Osteocyte (in vitro differentiated cells): ENCODE results near the gene ZNF607. TPM values are rescaled to one million over a fixed set of nuclear protein-coding genes. Genes with fewer than 3 reads are reported as not detected.

Experiments
- DNase-seq: peaks from one replicate; pipeline ENCODE4 v3.0.0; 2021; ENCODE audit warnings: mixed read lengths; ENCODE audit not compliant: unreplicated experiment; ENCODE audit errors: extremely low spot score
- H3K27ac Mint-ChIP-seq: one replicate; pipeline ENCODE4 v1.8.0; 2021; ENCODE audit warnings: mild to moderate bottlenecking, mixed read lengths; ENCODE audit not compliant: unreplicated experiment
- H3K27me3 Mint-ChIP-seq: one replicate; pipeline ENCODE4 v1.8.0; 2021; ENCODE audit warnings: mixed read lengths; ENCODE audit not compliant: unreplicated experiment
- H3K36me3 Mint-ChIP-seq: one replicate; pipeline ENCODE4 v1.8.0; 2021; ENCODE audit warnings: mixed read lengths; ENCODE audit not compliant: unreplicated experiment
- H3K4me1 Mint-ChIP-seq: one replicate; pipeline ENCODE4 v1.8.0; 2021; ENCODE audit warnings: mixed read lengths; ENCODE audit not compliant: unreplicated experiment
- H3K4me3 Mint-ChIP-seq: one replicate; pipeline ENCODE4 v1.8.0; 2021; ENCODE audit warnings: mild to moderate bottlenecking, moderate library complexity, mixed read lengths; ENCODE audit not compliant: unreplicated experiment
- H3K9me3 Mint-ChIP-seq: one replicate; pipeline ENCODE4 v1.8.0; 2021; ENCODE audit warnings: mixed read lengths; ENCODE audit not compliant: unreplicated experiment
- total RNA-seq: library from RNA; stranded (reverse); gene quantifications from 2 replicates; pipeline ENCODE4 v1.2.1, GENCODE V29; 2021
- TF ChIP-seq, protein P1 (sequence below): fragments of 200-600 bp; sonication (generic); IDR thresholded peaks from 2 replicates; pipeline ENCODE4 v1.5.0; 2021; ENCODE audit warnings: antibody characterized with exemption, mild to moderate bottlenecking, moderate library complexity

The ZNF607 gene
- total RNA-seq, 1 donor from 2014 or later: 6.9 TPM

DNA sequence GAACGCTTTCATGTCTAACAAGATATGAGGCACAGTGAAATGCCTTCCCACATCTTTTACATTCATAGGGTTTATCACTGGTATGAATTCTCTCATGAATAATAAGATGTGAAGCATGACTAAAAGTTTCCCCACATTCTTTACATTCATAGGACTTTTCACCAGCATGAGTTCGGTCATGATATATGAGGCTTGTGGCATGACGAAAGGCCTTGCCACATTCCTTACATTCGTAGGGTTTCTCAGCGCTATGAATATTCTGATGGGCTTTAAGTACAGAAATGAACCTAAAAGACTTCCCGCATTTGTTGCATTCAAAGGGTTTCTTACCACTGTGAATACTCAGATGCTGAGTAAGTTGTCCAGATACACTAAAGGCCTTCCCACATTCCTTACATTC lies 21.3 kb downstream of the ZNF607 start:
- Mint-ChIP-seq H3K4me3 (no peak overlapping the region), H3K36me3 (peaks cover 51% of the 10 kb centered on the region), H3K27me3 (no peaks in the 10 kb centered on the region), H3K9me3 (peaks cover 30% of the 10 kb centered on the region), H3K4me1 (no peaks in the 10 kb centered on the region), H3K27ac (no peak overlapping the region)
- TF ChIP-seq, protein P1, sequence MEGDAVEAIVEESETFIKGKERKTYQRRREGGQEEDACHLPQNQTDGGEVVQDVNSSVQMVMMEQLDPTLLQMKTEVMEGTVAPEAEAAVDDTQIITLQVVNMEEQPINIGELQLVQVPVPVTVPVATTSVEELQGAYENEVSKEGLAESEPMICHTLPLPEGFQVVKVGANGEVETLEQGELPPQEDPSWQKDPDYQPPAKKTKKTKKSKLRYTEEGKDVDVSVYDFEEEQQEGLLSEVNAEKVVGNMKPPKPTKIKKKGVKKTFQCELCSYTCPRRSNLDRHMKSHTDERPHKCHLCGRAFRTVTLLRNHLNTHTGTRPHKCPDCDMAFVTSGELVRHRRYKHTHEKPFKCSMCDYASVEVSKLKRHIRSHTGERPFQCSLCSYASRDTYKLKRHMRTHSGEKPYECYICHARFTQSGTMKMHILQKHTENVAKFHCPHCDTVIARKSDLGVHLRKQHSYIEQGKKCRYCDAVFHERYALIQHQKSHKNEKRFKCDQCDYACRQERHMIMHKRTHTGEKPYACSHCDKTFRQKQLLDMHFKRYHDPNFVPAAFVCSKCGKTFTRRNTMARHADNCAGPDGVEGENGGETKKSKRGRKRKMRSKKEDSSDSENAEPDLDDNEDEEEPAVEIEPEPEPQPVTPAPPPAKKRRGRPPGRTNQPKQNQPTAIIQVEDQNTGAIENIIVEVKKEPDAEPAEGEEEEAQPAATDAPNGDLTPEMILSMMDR: no peak
- no peak for DNase-seq

DNA sequence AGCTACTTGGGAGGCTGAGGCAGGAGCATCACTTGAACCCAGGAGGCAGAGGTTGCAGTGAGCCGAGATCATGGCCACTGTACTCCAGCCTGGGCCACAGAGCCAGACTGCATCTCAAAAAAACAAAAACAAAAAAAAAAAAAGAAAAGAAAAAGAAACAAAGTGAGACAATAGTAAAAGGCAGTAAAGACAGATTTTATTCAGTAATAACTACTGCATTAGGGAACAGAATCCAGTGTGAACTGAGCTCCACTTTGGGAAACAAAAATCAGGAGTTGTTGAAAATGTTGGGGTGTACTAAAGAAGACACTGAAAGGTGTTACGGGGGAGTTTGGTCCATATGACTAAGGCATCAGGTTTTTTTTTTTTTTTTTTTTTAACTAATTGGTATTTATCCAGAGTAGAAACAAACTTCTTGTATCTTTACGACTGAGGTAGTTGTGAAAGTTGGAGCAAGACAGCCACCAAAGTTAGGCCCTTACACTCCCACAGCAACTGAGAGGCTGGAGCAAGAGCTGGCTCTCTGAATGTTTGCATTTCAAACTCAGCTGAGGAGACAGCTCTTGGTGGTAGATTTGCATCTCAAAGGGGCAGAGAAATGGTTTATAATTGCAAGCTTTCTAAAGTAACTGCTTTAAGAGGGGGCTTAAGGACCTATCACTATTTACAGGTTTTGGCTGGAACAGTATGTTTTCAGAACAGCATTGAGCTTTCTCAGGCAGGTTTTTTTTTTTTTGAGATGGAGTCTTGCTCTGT lies 24.2 kb downstream of the ZNF607 start:
- peaks cover 22% of the 10 kb centered on the region for H3K9me3 Mint-ChIP-seq
- peaks cover 34% of the 10 kb centered on the region for H3K36me3 Mint-ChIP-seq
- DNase-seq: no peak

DNA sequence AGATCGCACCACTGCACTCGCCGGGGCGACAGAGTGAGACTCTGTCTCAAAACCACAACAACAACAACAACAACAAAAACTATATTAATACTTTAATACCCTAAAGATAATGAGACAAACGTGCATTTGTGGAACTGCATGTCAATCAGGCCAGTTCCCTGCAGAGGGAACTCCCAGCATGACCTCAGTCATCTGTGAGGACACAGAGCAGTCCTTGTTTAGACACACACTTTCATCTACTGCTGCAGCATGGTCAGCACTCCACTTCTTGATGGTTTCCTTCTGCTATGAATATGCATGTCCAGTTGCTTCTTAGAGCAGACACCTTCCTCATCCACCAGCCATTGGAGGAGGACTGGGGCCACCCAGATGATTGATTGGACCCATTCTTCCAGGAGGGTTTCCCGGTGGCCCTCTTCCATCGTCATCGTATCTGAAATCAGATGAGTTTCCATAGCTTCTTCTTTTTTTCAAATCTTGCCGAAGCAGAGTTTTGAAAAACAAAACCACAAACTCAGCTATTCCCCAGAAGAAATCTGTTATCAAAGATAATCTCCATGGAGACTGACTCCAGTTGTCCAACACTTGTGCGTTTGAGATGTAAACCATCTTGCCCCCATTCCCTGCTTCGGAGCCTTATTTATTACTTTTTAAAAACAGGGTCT lies 26.5 kb downstream of the ZNF607 start:
- DNase-seq: no peak
- TF ChIP-seq, protein P1: no peak
- H3K36me3 Mint-ChIP-seq: peaks cover 19% of the 10 kb centered on the region
- no peak overlapping the region for H3K27ac Mint-ChIP-seq
- no peaks in the 10 kb centered on the region for H3K27me3 Mint-ChIP-seq
- H3K4me3 Mint-ChIP-seq: peak overlapping the region; percentile 96
- peaks cover 8% of the 10 kb centered on the region for H3K9me3 Mint-ChIP-seq
- H3K4me1 Mint-ChIP-seq: peaks cover 12% of the 10 kb centered on the region

More for the DNA sequence above, 24.2 kb downstream of the ZNF607 start:
- TF ChIP-seq, protein P1: no peak
- Mint-ChIP-seq H3K4me3 (no peak overlapping the region), H3K4me1 (peaks cover 12% of the 10 kb centered on the region), H3K27ac (no peak overlapping the region), H3K27me3 (no peaks in the 10 kb centered on the region)

DNA sequence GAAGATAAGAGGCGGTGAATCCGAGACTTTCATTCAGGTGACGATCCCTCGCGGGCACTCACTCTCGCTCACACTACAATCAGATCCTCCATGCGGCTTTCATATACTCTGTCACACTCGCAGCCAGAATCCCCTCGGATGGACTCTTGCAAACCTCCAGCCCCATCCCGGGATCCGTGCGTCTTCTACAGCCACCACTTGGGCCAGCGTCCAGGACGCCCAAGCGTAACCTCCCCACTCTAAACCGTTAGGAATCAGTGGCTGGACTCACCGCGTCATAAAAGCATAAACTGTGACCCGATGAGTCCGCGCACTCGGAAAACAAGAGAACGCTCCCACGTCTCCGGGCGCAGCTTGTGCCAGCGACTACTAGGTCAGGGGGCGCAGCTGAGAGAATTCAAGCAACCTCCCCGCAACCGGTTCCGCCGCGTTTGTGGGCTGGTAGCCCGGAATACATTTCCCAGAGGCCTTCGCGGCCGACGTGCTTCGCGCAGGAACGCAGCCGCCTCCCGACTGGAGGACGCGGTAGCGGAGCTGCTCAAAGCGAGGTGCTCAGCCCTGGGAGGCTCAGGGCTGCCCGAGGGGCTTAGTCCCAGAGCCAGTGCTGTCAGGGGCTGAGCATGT lies 27.6 kb downstream of the ZNF607 start:
- H3K4me3 Mint-ChIP-seq: peak overlapping the region; percentile 96
- H3K4me1 Mint-ChIP-seq: peaks cover 12% of the 10 kb centered on the region
- peak; percentile 91 for DNase-seq
- H3K9me3 Mint-ChIP-seq: peaks cover 4% of the 10 kb centered on the region
- peak overlapping the region; percentile 96 for H3K27ac Mint-ChIP-seq
- TF ChIP-seq, protein P1: no peak
- H3K27me3 Mint-ChIP-seq: no peaks in the 10 kb centered on the region
- peaks cover 14% of the 10 kb centered on the region for H3K36me3 Mint-ChIP-seq

DNA sequence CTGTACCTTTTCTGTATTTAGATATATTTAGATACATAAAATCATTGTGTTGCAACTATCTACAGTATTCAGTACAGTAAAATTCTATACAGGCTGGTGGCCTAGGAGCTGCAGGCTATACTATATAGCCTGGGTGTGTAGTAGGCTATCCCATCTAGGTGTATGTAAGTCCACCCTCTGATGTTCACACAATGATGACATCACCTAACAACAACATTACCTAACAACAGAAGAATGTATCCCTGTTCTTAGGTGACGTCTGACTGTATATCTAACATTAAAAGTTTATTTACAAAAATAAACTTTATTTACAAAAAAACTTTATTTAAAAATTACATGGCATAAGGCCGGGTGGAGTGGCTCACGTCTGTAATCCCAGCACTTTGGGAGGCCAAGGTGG lies 36.0 kb downstream of the ZNF607 start:
- Mint-ChIP-seq H3K4me1 (no peaks in the 10 kb centered on the region), H3K27me3 (no peaks in the 10 kb centered on the region), H3K4me3 (no peak overlapping the region), H3K36me3 (peaks cover 31% of the 10 kb centered on the region), H3K27ac (no peak overlapping the region), H3K9me3 (peaks cover 25% of the 10 kb centered on the region)
- no peak for DNase-seq
- TF ChIP-seq, protein P1: no peak
